Brain microvascular endothelial cell (primary cell): ENCODE data around the gene GLYATL1.
A peak's percentile ranks its signal among the peaks of the same experiment; 100 is the strongest.

ENCODE experiments used
- DNase-seq: peaks from one replicate; pipeline ENCODE4 v3.0.0-alpha.2; 2020
- H3K27ac ChIP-seq: fragments of 250-450 bp; sonication (Bioruptor Pico); 2 replicates; pipeline ENCODE4 v1.5.1; 2020; ENCODE audit warnings: mild to moderate bottlenecking, moderate library complexity
- H3K27me3 ChIP-seq: fragments of 250-450 bp; sonication (Bioruptor Pico); replicated peaks from 2 replicates; pipeline ENCODE4 v1.5.1; 2020; ENCODE audit warnings: mild to moderate bottlenecking
- H3K36me3 ChIP-seq: fragments of 250-450 bp; sonication (Bioruptor Pico); replicated peaks from 2 replicates; pipeline ENCODE4 v1.5.1; 2020; ENCODE audit warnings: mild to moderate bottlenecking
- H3K4me3 ChIP-seq: 2 replicates; pipeline ENCODE4 v1.5.1; 2011; ENCODE audit warnings: low read depth, mild to moderate bottlenecking, control low read depth, low read length, moderate library complexity
- in situ Hi-C: cut with HindIII; loops from 2 replicates; pipeline ENCODE4 v1.10.0; 2017; ENCODE audit warnings: low sequenced_read_pairs, low pct_ligation_motif_present
- TF ChIP-seq, protein P1 (sequence below): IDR thresholded peaks from 2 replicates; pipeline ENCODE4 v1.5.1; 2011; ENCODE audit warnings: low read depth, mild to moderate bottlenecking, moderate library complexity, low read length, control low read depth, inconsistent platforms; ENCODE audit errors: missing control alignments

GLYATL1 gene

DNA sequence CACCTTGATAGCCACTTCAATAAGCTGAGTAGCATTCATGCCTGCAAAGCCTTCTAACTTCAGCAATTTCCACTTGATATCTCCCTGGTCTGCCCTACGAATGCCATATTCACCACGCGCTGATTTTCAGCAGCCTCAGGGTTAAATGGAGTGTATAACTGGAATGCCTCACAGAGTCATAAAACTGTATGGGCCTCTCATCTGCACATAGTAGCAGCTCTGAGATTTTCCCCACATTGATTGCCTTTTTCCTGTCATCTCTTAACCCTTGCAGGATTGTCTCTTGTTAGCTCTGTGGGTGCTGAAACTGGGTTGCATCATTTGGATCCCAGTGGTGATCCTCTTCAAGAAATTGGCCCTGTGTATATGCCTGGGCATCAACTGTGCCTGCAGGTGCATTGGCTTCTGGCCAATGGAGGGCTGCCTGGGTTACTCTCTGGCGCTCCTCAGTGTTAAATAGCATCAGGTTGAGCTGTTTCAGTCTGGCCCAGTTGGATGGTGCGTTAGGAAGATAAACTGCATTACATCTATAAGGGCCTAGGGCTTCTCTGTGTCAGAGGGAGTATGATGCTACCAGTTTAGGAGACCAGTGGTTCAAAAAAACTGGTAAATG lies 17.4 kb upstream of the GLYATL1 start:
- Histone ChIP-seq H3K36me3 (no peaks in the 10 kb centered on the region), H3K4me3 (no peak overlapping the region), H3K27me3 (no peaks in the 10 kb centered on the region), H3K27ac (no peak overlapping the region)
- in situ Hi-C loops = no loop called here
- no peak for DNase-seq
- TF ChIP-seq, protein P1, sequence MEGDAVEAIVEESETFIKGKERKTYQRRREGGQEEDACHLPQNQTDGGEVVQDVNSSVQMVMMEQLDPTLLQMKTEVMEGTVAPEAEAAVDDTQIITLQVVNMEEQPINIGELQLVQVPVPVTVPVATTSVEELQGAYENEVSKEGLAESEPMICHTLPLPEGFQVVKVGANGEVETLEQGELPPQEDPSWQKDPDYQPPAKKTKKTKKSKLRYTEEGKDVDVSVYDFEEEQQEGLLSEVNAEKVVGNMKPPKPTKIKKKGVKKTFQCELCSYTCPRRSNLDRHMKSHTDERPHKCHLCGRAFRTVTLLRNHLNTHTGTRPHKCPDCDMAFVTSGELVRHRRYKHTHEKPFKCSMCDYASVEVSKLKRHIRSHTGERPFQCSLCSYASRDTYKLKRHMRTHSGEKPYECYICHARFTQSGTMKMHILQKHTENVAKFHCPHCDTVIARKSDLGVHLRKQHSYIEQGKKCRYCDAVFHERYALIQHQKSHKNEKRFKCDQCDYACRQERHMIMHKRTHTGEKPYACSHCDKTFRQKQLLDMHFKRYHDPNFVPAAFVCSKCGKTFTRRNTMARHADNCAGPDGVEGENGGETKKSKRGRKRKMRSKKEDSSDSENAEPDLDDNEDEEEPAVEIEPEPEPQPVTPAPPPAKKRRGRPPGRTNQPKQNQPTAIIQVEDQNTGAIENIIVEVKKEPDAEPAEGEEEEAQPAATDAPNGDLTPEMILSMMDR = no peak

DNA sequence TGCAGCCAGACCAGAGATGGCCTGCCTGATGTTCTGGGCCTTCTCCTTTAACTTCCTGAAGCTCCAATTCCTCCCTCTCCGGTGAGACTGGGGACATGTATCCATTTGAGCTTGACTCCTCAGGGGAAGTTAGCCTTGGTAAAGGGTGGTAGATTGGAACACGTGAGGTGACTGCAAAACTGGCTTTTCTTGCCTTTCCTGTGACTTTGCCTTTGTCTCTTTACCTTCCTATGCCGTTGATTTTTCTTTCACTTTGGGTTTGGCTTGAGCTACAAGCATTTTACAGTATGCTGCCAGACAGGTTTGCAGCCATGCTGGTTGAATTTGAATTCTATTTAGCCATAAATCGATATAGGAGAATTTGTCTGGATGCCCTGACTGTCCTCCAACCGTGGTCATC lies 16.8 kb upstream of the GLYATL1 start:
- in situ Hi-C loops = no loop called here
- TF ChIP-seq, protein P1 = no peak
- Histone ChIP-seq H3K4me3 (no peak overlapping the region), H3K27me3 (no peaks in the 10 kb centered on the region), H3K27ac (no peak overlapping the region), H3K36me3 (no peaks in the 10 kb centered on the region)
- DNase-seq = no peak

DNA sequence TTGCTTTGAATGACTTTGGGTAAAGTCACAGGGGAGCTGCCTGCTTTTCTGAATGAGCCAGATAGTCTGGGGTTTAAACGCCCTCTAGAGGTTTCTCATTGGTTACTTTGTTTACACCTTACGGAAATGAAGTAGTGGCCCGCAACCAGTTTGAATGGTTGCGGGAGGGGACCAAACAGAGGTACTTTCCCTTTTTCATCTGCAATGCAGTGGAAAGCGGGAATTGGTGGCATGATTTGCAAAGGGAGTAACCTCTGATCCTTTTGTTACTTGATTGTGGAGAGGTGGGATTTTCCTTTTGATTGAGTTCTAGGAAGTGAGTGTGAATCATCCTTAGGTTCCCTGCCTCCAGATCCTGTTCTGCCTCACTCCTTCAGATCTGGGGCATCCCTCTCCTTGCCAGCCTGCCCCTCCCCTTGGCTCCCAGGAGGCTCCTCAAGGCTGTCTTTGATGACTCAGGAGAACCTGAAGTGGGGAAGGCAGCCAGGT lies 15.9 kb upstream of the GLYATL1 start:
- no peaks in the 10 kb centered on the region for H3K36me3 ChIP-seq
- in situ Hi-C loops = no loop called here
- peak overlapping the region; percentile 24 for H3K4me3 ChIP-seq
- DNase-seq = peak; percentile 18
- H3K27ac ChIP-seq = no peak overlapping the region
- no peaks in the 10 kb centered on the region for H3K27me3 ChIP-seq
- TF ChIP-seq, protein P1 = peak; percentile 61

DNA sequence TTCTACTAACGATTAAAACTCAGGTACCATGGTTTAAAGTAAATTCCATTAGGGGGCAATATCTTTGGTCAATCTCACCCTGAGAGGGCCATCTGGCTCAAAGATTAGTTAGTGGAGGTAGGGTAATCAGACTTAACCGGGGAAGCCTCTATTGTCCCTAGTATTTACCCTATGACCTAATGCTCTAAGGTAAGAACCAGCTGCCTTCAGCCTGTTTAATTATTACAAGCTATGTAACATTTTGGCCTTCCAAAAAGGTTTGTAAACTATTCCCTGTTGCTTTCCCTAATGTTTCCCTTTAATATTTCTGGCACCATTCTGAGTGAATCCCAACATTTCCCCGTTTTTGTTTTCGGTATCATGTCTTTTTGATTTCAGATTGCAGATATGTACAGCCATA lies 15.1 kb upstream of the GLYATL1 start:
- H3K27ac ChIP-seq = no peak overlapping the region
- in situ Hi-C loops = no loop called here
- H3K4me3 ChIP-seq = no peak overlapping the region
- no peaks in the 10 kb centered on the region for H3K36me3 ChIP-seq
- DNase-seq = no peak
- H3K27me3 ChIP-seq = no peaks in the 10 kb centered on the region
- TF ChIP-seq, protein P1 = no peak

DNA sequence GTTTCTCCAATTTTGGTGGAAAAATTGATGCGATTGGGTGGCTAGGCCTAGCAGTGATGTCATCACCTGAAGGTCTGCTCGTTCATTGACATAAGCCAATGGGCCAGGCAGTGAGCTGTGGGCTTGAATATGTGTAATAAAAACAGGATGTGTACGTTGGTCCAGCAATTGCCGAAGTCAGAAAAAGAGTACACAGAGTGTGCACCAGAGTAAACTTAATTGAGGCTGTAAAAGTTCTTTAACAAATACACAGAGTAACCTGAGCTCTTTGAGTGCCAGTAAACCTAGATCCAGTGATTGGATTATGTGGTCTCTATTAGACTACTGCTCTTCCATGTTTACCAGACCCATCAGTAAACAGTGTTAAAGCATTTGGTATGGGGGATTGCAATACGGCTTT lies 13.0 kb upstream of the GLYATL1 start:
- Histone ChIP-seq H3K4me3 (no peak overlapping the region), H3K27ac (no peak overlapping the region), H3K27me3 (no peaks in the 10 kb centered on the region), H3K36me3 (no peaks in the 10 kb centered on the region)
- TF ChIP-seq, protein P1 = no peak
- no peak for DNase-seq
- in situ Hi-C loops = no loop called here

DNA sequence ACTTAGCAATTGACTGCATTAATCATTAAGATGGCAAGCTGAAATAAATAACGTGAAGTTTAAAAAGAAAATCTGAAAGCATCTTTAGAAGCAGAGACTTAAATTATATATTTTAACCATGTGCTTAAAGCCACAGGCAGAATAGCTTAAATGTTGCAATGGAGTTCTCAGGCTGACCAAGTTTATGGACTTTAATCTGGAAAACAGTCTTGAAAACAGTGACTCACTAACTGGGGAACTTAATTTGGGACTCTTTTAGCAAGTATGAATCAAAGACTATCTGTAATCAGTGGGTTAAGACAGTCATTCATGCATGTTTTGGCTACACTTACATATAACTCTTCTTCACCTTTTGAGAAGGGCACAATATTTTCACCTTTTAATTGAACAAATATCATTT lies 12.6 kb upstream of the GLYATL1 start:
- in situ Hi-C loops = no loop called here
- no peak for DNase-seq
- Histone ChIP-seq H3K36me3 (no peaks in the 10 kb centered on the region), H3K27me3 (no peaks in the 10 kb centered on the region), H3K27ac (no peak overlapping the region), H3K4me3 (no peak overlapping the region)
- TF ChIP-seq, protein P1 = no peak
